ENCODE measurements around the gene NAALADL2. TPM values are rescaled to one million over a fixed set of nuclear protein-coding genes. Genes with fewer than 3 reads are reported as not detected.

The NAALADL2 gene
- total RNA-seq, 1 donor from 2014 or later, result not detected

- intact Hi-C loops (cut with micrococcal nuclease), result no loop called here
- no peak overlapping the region for H3K27ac Mint-ChIP-seq
- no peak overlapping the region for H3K4me3 Mint-ChIP-seq
- H3K9me3 Mint-ChIP-seq, result no peaks in the 10 kb centered on the region
- H3K4me1 Mint-ChIP-seq (ENCODE audit: low read depth), result no peaks in the 10 kb centered on the region
- H3K36me3 Mint-ChIP-seq (ENCODE audit: low read depth), result no peaks in the 10 kb centered on the region
- H3K27me3 Mint-ChIP-seq (ENCODE audit: insufficient read depth), result no peaks in the 10 kb centered on the region
- no peak for DNase-seq (ENCODE audit: low spot score)
Observed at GRCh38 chr3:174862101-174862500, 3.0 kb downstream of the NAALADL2 start.

GRCh38 chr3:174862666-174863065, 3.5 kb downstream of the NAALADL2 start:
- Mint-ChIP-seq H3K4me1 (ENCODE audit: low read depth) (no peaks in the 10 kb centered on the region), H3K27ac (no peak overlapping the region), H3K27me3 (ENCODE audit: insufficient read depth) (no peaks in the 10 kb centered on the region), H3K4me3 (no peak overlapping the region), H3K9me3 (no peaks in the 10 kb centered on the region), H3K36me3 (ENCODE audit: low read depth) (no peaks in the 10 kb centered on the region)
- no peak for DNase-seq (ENCODE audit: low spot score)
- intact Hi-C loops (cut with micrococcal nuclease), result no loop called here

- Mint-ChIP-seq H3K36me3 (ENCODE audit: low read depth) (no peaks in the 10 kb centered on the region), H3K9me3 (no peaks in the 10 kb centered on the region), H3K27ac (no peak overlapping the region), H3K4me1 (ENCODE audit: low read depth) (no peaks in the 10 kb centered on the region), H3K4me3 (no peak overlapping the region), H3K27me3 (ENCODE audit: insufficient read depth) (no peaks in the 10 kb centered on the region)
- intact Hi-C loops (cut with micrococcal nuclease), result no loop called here
- no peak for DNase-seq (ENCODE audit: low spot score)
Observed at GRCh38 chr3:174863488-174863887, 4.4 kb downstream of the NAALADL2 start.

GRCh38 chr3:174869448-174869847, 10.3 kb downstream of the NAALADL2 start:
- no peaks in the 10 kb centered on the region for H3K9me3 Mint-ChIP-seq
- H3K27me3 Mint-ChIP-seq (ENCODE audit: insufficient read depth), result no peaks in the 10 kb centered on the region
- H3K4me1 Mint-ChIP-seq (ENCODE audit: low read depth), result no peaks in the 10 kb centered on the region
- H3K36me3 Mint-ChIP-seq (ENCODE audit: low read depth), result no peaks in the 10 kb centered on the region
- no peak for DNase-seq (ENCODE audit: low spot score)
- intact Hi-C loops (cut with micrococcal nuclease), result no loop called here
- no peak overlapping the region for H3K27ac Mint-ChIP-seq
- H3K4me3 Mint-ChIP-seq, result no peak overlapping the region

- Mint-ChIP-seq H3K4me3 (no peak overlapping the region), H3K27me3 (ENCODE audit: insufficient read depth) (peaks cover 2% of the 10 kb centered on the region), H3K4me1 (ENCODE audit: low read depth) (no peaks in the 10 kb centered on the region), H3K36me3 (ENCODE audit: low read depth) (no peaks in the 10 kb centered on the region), H3K9me3 (no peaks in the 10 kb centered on the region), H3K27ac (no peak overlapping the region)
- intact Hi-C loops (cut with micrococcal nuclease), result no loop called here
- DNase-seq (ENCODE audit: low spot score), result no peak
Observed at GRCh38 chr3:174873832-174874657, 14.9 kb downstream of the NAALADL2 start.

GRCh38 chr3:174882789-174883188, 23.7 kb downstream of the NAALADL2 start:
- no peak for DNase-seq (ENCODE audit: low spot score)
- Mint-ChIP-seq H3K4me1 (ENCODE audit: low read depth) (no peaks in the 10 kb centered on the region), H3K4me3 (no peak overlapping the region), H3K27me3 (ENCODE audit: insufficient read depth) (no peaks in the 10 kb centered on the region), H3K9me3 (peaks cover 11% of the 10 kb centered on the region), H3K27ac (no peak overlapping the region), H3K36me3 (ENCODE audit: low read depth) (no peaks in the 10 kb centered on the region)
- intact Hi-C loops (cut with micrococcal nuclease), result no loop called here

- Mint-ChIP-seq H3K27me3 (ENCODE audit: insufficient read depth) (no peaks in the 10 kb centered on the region), H3K36me3 (ENCODE audit: low read depth) (no peaks in the 10 kb centered on the region), H3K4me1 (ENCODE audit: low read depth) (no peaks in the 10 kb centered on the region), H3K9me3 (peaks cover 16% of the 10 kb centered on the region), H3K27ac (no peak overlapping the region), H3K4me3 (no peak overlapping the region)
- DNase-seq (ENCODE audit: low spot score), result no peak
- intact Hi-C loops (cut with micrococcal nuclease), result no loop called here
Observed at GRCh38 chr3:174883881-174884675, 24.9 kb downstream of the NAALADL2 start.

GRCh38 chr3:174884776-174885568, 25.8 kb downstream of the NAALADL2 start:
- DNase-seq (ENCODE audit: low spot score), result no peak
- Mint-ChIP-seq H3K4me1 (ENCODE audit: low read depth) (no peaks in the 10 kb centered on the region), H3K4me3 (no peak overlapping the region), H3K27me3 (ENCODE audit: insufficient read depth) (no peaks in the 10 kb centered on the region), H3K36me3 (ENCODE audit: low read depth) (no peaks in the 10 kb centered on the region), H3K9me3 (peaks cover 16% of the 10 kb centered on the region), H3K27ac (no peak overlapping the region)
- intact Hi-C loops (cut with micrococcal nuclease), result no loop called here

GRCh38 chr3:174891524-174892203, 32.5 kb downstream of the NAALADL2 start:
- intact Hi-C loops (cut with micrococcal nuclease), result no loop called here
- no peak for DNase-seq (ENCODE audit: low spot score)
- H3K27ac Mint-ChIP-seq, result no peak overlapping the region
- peaks cover 9% of the 10 kb centered on the region for H3K9me3 Mint-ChIP-seq
- no peaks in the 10 kb centered on the region for H3K36me3 Mint-ChIP-seq (ENCODE audit: low read depth)
- no peaks in the 10 kb centered on the region for H3K4me1 Mint-ChIP-seq (ENCODE audit: low read depth)
- H3K4me3 Mint-ChIP-seq, result no peak overlapping the region
- no peaks in the 10 kb centered on the region for H3K27me3 Mint-ChIP-seq (ENCODE audit: insufficient read depth)

- Mint-ChIP-seq H3K27ac (no peak overlapping the region), H3K4me3 (no peak overlapping the region), H3K36me3 (ENCODE audit: low read depth) (no peaks in the 10 kb centered on the region)
Observed at GRCh38 chr3:174907027-174907426, 47.9 kb downstream of the NAALADL2 start.

GRCh38 chr3:174907628-174908407, 48.7 kb downstream of the NAALADL2 start:
- peaks cover 3% of the 10 kb centered on the region for H3K9me3 Mint-ChIP-seq
- intact Hi-C loops (cut with micrococcal nuclease), result no loop called here
- DNase-seq (ENCODE audit: low spot score), result no peak
- no peaks in the 10 kb centered on the region for H3K4me1 Mint-ChIP-seq (ENCODE audit: low read depth)
- H3K36me3 Mint-ChIP-seq (ENCODE audit: low read depth), result no peaks in the 10 kb centered on the region
- no peak overlapping the region for H3K27ac Mint-ChIP-seq
- H3K4me3 Mint-ChIP-seq, result no peak overlapping the region
- no peaks in the 10 kb centered on the region for H3K27me3 Mint-ChIP-seq (ENCODE audit: insufficient read depth)

More at GRCh38 chr3:174907027-174907426, 47.9 kb downstream of the NAALADL2 start:
- intact Hi-C loops (cut with micrococcal nuclease), result no loop called here
- H3K4me1 Mint-ChIP-seq (ENCODE audit: low read depth), result no peaks in the 10 kb centered on the region
- no peak for DNase-seq (ENCODE audit: low spot score)
- H3K9me3 Mint-ChIP-seq, result peaks cover 3% of the 10 kb centered on the region
- H3K27me3 Mint-ChIP-seq (ENCODE audit: insufficient read depth), result no peaks in the 10 kb centered on the region
